Astrocyte (in vitro differentiated cells and primary cell): ENCODE results near the gene NUP153.

Experiments used
- EZH2 ChIP-seq: IDR thresholded peaks from 2 replicates; pipeline ENCODE4 v1.6.1; 2012; ENCODE audit warnings: mild to moderate bottlenecking, low read length, inconsistent platforms; ENCODE audit not compliant: insufficient read depth
- TF ChIP-seq, protein P1 (sequence below): IDR thresholded peaks from 2 replicates; pipeline ENCODE4 v1.5.1; 2011; ENCODE audit warnings: low read depth, mild to moderate bottlenecking, inconsistent platforms, low read length, moderate library complexity; ENCODE audit not compliant: insufficient read depth

DNA sequence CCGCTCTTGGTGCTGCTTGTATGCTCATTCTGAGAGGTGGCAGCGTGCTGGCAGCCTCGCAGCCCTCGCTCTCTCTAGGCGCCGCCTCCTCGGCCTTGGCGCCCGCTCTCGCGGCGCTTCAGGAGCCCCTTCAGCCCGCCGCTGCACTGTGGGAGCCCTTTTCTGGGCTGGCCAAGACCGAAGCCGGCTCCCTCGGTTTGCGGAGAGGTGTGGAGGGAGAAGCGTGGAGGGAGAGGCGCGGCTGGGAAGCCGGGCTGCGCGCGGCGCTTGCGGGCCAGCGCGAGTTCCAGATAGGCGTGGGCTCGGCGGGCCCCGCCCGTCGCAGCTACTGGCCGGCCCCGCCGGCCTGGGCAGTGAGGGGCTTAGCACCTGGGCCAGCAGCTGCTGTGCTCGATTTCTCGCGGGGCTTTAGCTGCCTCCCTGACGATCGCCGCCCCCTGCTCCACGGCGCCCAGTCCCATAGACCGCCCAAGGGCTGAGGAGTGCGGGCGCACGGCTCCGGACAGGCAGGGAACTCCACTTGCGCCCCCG lies 126.1 kb downstream of the NUP153 start:
- TF ChIP-seq, protein P1, sequence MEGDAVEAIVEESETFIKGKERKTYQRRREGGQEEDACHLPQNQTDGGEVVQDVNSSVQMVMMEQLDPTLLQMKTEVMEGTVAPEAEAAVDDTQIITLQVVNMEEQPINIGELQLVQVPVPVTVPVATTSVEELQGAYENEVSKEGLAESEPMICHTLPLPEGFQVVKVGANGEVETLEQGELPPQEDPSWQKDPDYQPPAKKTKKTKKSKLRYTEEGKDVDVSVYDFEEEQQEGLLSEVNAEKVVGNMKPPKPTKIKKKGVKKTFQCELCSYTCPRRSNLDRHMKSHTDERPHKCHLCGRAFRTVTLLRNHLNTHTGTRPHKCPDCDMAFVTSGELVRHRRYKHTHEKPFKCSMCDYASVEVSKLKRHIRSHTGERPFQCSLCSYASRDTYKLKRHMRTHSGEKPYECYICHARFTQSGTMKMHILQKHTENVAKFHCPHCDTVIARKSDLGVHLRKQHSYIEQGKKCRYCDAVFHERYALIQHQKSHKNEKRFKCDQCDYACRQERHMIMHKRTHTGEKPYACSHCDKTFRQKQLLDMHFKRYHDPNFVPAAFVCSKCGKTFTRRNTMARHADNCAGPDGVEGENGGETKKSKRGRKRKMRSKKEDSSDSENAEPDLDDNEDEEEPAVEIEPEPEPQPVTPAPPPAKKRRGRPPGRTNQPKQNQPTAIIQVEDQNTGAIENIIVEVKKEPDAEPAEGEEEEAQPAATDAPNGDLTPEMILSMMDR = no peak
- no peak for TF ChIP-seq EZH2
